ENCODE results near the gene C17orf107.

- TF ChIP-seq CTCF (IDR thresholded peaks at IDR 0.05) = no peak
- no peak for TF ChIP-seq EZH2 (IDR thresholded peaks at IDR 0.05)
Observed at GRCh38 chr17:4854111-4854681, 45.1 kb upstream of the C17orf107 start.
